Loucy (cell line): ENCODE data around the gene PLEKHH1.
A peak's percentile ranks its signal among the peaks of the same experiment; 100 is the strongest.
"Not testable (repeated sequence)": the region's sequence is repeated elsewhere in the genome, so short reads cannot be mapped to it uniquely, and the experiment has no call there.

ENCODE experiments used
- H2AFZ ChIP-seq: fragments of 200-600 bp; sonication (generic); 2 replicates; pipeline ENCODE4 v1.6.0; 2016; ENCODE audit warnings: antibody characterized with exemption, mild to moderate bottlenecking, low read length, moderate library complexity
- H3F3A ChIP-seq: fragments of 200-600 bp; 2 replicates; pipeline ENCODE4 v1.6.0; 2016; ENCODE audit warnings: antibody characterized with exemption, low read depth, mild to moderate bottlenecking
- H3K27me3 ChIP-seq: fragments of 200-600 bp; sonication (generic); 2 replicates; pipeline ENCODE4 v1.6.1; 2014; ENCODE audit warnings: low read length, mild to moderate bottlenecking; ENCODE audit not compliant: insufficient read depth, poor library complexity, severe bottlenecking
- H3K36me3 ChIP-seq: fragments of 200-600 bp; sonication (generic); 2 replicates; pipeline ENCODE4 v1.6.1; 2016; ENCODE audit warnings: low read length; ENCODE audit not compliant: insufficient read depth
- H3K4me1 ChIP-seq: fragments of 200-600 bp; sonication (generic); 2 replicates; pipeline ENCODE4 v1.5.1; 2014; ENCODE audit warnings: low read length, mild to moderate bottlenecking; ENCODE audit not compliant: insufficient read depth, poor library complexity, severe bottlenecking
- H3K4me2 ChIP-seq: fragments of 200-600 bp; sonication (generic); 2 replicates; pipeline ENCODE4 v1.6.0; 2014; ENCODE audit warnings: antibody characterized with exemption, low read length, low read depth, mild to moderate bottlenecking; ENCODE audit not compliant: poor library complexity, severe bottlenecking
- H3K4me3 ChIP-seq: fragments of 200-600 bp; sonication (generic); 2 replicates; pipeline ENCODE4 v1.5.1; 2014; ENCODE audit warnings: low read length, mild to moderate bottlenecking, mixed read lengths; ENCODE audit not compliant: poor library complexity, severe bottlenecking
- H3K79me2 ChIP-seq: fragments of 200-600 bp; sonication (generic); 2 replicates; pipeline ENCODE4 v1.6.1; 2014; ENCODE audit warnings: low read length; ENCODE audit not compliant: insufficient read depth
- H3K9ac ChIP-seq: fragments of 200-600 bp; sonication (generic); 2 replicates; pipeline ENCODE4 v1.6.0; 2014; ENCODE audit warnings: mild to moderate bottlenecking, low read depth, low read length, moderate library complexity; ENCODE audit not compliant: poor library complexity, severe bottlenecking
- H3K9me2 ChIP-seq: fragments of 200-600 bp; sonication (generic); replicated peaks from 2 replicates; pipeline ENCODE4 v1.6.1; 2016; ENCODE audit warnings: low read depth, low read length, mixed read lengths
- H3K9me3 ChIP-seq: fragments of 200-600 bp; sonication (generic); 2 replicates; pipeline ENCODE4 v1.6.1; 2014; ENCODE audit warnings: mild to moderate bottlenecking, antibody characterized with exemption, low read length, low read depth; ENCODE audit not compliant: insufficient read depth
- H4K20me1 ChIP-seq: fragments of 200-600 bp; sonication (generic); 2 replicates; pipeline ENCODE4 v1.6.0; 2014; ENCODE audit warnings: antibody characterized with exemption, low read length, mild to moderate bottlenecking; ENCODE audit not compliant: insufficient read depth, poor library complexity, severe bottlenecking
- CTCF ChIP-seq: fragments of 200-600 bp; sonication (generic); conservative IDR thresholded peaks from 2 replicates; pipeline ENCODE4 v1.5.1; 2014; ENCODE audit warnings: mild to moderate bottlenecking, antibody characterized with exemption, low read length
- EZH2phosphoT487 ChIP-seq: fragments of 200-600 bp; IDR thresholded peaks from 2 replicates; pipeline ENCODE4 v1.6.1; 2018; ENCODE audit warnings: antibody characterized with exemption, mild to moderate bottlenecking, moderate library complexity, borderline replicate concordance

The PLEKHH1 gene

GRCh38 chr14:67599698-67600561 lies 66.8 kb downstream of the PLEKHH1 start, which contains the start of gene PIGH:
Gene PIGH, minus strand, starts transcription at chr14:67600268. Its CDS starts 65 bp downstream, at chr14:67600203.
- Histone ChIP-seq H3F3A (no peaks in the 10 kb centered on the region), H3K79me2 (peaks cover 22% of the 10 kb centered on the region), H3K36me3 (no peaks in the 10 kb centered on the region), H3K4me1 (peaks cover 23% of the 10 kb centered on the region), H3K9me3 (no peaks in the 10 kb centered on the region), H3K4me3 (peak within 1 kb of the TSS; percentile 86), H3K9ac (peak within 1 kb of the TSS; percentile 68), H3K4me2 (peak within 1 kb of the TSS; percentile 82), H3K27me3 (peaks cover 25% of the 10 kb centered on the region), H3K9me2 (no peaks in the 10 kb centered on the region), H4K20me1 (no peaks in the 10 kb centered on the region), H2AFZ (peak within 1 kb of the TSS; percentile 96)
- TF ChIP-seq CTCF (peak; percentile 52), EZH2phosphoT487 (no peak)

DNA sequence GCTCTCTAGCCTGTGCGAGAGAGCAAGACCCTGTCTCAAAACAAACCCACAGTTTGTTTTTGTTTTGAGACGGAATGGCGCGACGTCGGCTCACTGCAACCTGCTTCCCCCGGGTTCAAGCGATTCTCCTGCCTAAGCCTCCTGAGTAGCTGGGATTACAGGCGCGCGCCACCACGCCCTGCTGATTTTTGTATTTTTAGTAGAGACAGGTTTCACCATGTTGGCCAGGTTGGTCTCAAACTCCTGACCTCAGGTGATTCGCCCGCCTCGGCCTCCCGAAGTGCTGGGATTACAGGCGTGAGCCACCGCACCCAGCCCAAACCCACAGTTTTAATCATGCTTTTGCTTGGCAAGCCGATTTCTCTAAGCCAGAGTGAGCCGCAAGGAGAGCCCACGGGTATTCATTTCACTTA lies 67.5 kb downstream of the PLEKHH1 start:
- not testable (repeated sequence) for H3K9me2 ChIP-seq, H3K36me3 ChIP-seq, H3K9me3 ChIP-seq, H3F3A ChIP-seq, H4K20me1 ChIP-seq, H3K9ac ChIP-seq
- Histone ChIP-seq H3K4me1 (peaks cover 23% of the 10 kb centered on the region), H3K79me2 (peaks cover 22% of the 10 kb centered on the region), H3K27me3 (peaks cover 27% of the 10 kb centered on the region), H2AFZ (peak overlapping the region; percentile 96), H3K4me3 (peak overlapping the region; percentile 86), H3K4me2 (peak overlapping the region; percentile 82)

DNA sequence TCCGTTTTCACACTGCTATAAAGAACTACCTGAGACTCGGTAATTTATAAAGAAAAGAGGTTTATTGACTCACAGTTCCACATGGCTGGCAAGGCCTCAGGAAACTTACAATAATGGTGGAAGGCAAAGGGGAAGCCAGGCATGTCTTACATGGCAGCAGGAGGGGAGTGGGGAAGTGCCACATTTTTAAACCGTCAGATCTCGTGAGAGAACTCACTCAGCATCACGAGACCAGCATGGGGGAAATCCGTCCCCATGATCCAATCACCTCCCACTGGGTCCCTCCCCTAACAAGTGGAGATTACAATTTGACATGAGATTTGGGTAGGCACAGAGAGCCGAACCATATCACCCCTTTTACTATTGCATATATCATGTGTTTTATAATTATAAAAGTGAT lies 69.0 kb downstream of the PLEKHH1 start:
- Histone ChIP-seq H3K4me3 (no peak overlapping the region), H2AFZ (no peak overlapping the region), H3K79me2 (peaks cover 17% of the 10 kb centered on the region), H3K9ac (no peak overlapping the region), H3K36me3 (no peaks in the 10 kb centered on the region), H3K27me3 (peaks cover 27% of the 10 kb centered on the region), H3K4me1 (peaks cover 18% of the 10 kb centered on the region), H3K4me2 (no peak overlapping the region), H3F3A (no peaks in the 10 kb centered on the region), H3K9me3 (no peaks in the 10 kb centered on the region), H3K9me2 (no peaks in the 10 kb centered on the region), H4K20me1 (no peaks in the 10 kb centered on the region)
- no peak for TF ChIP-seq CTCF
- TF ChIP-seq EZH2phosphoT487: no peak
